GM12801 (cell line): ENCODE results near the gene CDCA3.

Experiments used
- TF ChIP-seq, protein P1 (sequence below): IDR thresholded peaks from one replicate; pipeline ENCODE4 v1.5.1; 2011; ENCODE audit warnings: control low read depth; ENCODE audit not compliant: insufficient read length; ENCODE audit errors: extremely low read depth

The CDCA3 gene

GRCh38 chr12:6832125-6832524 lies 19.0 kb downstream of the CDCA3 start:
- TF ChIP-seq, protein P1, sequence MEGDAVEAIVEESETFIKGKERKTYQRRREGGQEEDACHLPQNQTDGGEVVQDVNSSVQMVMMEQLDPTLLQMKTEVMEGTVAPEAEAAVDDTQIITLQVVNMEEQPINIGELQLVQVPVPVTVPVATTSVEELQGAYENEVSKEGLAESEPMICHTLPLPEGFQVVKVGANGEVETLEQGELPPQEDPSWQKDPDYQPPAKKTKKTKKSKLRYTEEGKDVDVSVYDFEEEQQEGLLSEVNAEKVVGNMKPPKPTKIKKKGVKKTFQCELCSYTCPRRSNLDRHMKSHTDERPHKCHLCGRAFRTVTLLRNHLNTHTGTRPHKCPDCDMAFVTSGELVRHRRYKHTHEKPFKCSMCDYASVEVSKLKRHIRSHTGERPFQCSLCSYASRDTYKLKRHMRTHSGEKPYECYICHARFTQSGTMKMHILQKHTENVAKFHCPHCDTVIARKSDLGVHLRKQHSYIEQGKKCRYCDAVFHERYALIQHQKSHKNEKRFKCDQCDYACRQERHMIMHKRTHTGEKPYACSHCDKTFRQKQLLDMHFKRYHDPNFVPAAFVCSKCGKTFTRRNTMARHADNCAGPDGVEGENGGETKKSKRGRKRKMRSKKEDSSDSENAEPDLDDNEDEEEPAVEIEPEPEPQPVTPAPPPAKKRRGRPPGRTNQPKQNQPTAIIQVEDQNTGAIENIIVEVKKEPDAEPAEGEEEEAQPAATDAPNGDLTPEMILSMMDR = no peak

GRCh38 chr12:6831450-6831995 lies 19.6 kb downstream of the CDCA3 start:
- TF ChIP-seq, protein P1 = no peak

DNA sequence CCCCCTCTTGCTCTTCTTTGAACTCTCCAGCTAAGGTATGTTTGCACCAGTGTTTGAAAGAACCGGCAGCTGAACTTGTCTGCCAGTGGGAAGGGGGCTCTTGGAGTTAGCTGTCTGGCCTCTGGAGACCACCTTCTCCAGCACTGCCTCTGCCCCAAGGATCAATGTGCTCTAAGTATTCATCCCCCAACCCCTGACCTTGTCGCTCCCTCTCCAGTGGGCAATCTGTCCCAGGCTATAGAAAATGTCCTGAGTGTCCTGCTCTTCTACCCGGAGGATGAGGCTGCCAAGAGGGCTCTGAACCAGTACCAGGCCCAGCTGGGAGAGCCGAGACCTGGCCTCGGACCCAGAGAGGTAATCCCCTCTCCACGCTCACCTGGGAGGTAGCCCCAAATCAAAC lies 20.1 kb downstream of the CDCA3 start:
- TF ChIP-seq, protein P1 = no peak

DNA sequence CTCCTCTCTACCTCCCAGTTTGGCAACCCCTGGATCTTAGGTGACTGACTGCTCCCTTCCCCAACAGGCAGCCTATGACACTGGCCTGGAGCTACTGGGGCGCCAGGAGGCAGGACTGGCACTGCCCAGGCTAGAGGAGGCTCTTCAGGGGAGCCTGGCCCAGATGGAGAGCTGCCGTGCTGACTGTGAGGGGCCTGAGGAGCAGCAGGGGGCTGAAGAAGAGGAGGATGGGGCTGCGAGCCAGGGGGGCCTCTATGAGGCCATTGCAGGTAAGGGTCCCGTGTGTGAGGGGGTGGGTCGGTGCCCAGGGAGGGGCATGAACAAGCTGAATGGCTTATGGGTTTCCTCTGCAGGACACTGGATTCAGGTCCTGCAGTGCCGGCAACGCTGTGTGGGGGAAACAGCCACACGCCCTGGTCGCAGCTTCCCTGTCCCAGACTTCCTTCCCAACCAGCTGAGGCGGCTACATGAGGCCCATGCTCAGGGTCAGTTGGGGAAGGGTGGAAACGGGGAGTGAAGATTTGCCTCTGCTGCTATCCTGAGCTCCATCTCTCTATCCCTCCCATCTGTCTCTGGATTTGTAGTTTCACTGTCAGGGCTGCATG lies 20.7 kb downstream of the CDCA3 start:
- TF ChIP-seq, protein P1 = no peak

DNA sequence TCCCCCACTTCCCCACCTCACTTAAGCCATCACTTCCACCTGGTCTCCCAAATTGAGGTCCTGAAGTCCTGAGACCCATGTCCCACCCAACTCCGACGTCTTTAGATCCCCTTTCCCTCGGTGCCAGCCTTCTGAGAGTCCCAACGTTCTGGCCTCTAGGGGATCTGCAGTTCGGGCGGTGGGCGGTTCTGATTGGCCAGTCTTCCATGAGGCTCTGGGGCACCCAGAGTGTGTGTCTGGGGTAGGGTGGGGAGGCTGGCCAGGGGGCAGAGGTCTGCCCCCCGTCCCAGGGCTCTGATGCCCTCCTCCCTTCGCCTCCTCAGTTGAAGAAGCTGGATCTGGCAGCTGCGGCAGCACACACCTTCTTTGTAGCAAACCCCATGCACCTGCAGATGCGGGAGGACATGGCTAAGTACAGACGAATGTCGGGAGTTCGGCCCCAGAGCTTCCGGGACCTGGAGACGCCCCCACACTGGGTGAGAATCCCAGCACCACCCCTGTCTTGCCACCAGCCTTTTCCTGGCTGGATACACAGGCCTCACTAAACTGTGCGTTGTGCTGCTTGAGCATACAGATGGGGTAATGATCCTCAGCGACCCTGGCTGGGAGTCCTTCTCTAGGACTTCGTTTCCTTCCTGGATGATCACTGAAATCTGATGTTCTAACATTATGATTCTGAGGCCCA lies 21.4 kb downstream of the CDCA3 start:
- TF ChIP-seq, protein P1 = no peak

DNA sequence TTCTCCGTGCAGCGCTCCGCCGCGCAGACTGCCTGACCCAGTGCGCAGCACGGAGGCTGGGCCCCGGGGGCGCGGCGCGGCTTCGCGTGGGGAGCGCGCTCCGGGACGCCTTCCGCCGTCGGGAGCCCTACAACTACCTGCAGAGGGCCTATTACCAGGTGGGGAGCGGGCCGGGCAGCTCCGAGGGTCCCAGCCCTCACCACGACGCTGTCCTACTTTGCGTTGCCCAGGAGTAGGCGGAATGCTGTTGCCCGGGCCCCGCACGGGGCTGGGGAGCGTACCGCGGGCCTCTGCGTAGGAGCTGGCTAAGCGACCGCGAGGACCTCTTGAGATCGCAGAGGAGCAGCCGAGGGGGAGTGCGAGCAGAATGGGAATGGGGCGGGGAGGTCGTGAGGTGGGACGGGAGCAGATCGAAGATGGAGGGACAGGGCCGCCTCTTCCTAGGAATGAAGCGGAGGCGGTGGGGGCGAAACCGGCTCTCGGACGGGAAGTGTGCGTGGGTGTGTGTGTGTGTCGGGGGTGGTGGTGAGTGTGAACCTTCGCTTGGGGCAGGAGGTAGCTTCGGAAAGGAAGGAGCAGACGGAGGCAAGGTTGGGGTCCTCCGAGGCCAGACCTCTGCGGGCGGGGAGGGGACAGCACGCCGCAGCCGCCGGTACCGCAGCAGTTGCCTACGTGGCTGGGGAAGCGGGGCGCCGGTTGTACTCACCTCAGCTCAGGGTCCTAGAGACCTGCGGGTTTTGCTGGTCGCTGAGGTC lies 22.1 kb downstream of the CDCA3 start:
- TF ChIP-seq, protein P1 = no peak

DNA sequence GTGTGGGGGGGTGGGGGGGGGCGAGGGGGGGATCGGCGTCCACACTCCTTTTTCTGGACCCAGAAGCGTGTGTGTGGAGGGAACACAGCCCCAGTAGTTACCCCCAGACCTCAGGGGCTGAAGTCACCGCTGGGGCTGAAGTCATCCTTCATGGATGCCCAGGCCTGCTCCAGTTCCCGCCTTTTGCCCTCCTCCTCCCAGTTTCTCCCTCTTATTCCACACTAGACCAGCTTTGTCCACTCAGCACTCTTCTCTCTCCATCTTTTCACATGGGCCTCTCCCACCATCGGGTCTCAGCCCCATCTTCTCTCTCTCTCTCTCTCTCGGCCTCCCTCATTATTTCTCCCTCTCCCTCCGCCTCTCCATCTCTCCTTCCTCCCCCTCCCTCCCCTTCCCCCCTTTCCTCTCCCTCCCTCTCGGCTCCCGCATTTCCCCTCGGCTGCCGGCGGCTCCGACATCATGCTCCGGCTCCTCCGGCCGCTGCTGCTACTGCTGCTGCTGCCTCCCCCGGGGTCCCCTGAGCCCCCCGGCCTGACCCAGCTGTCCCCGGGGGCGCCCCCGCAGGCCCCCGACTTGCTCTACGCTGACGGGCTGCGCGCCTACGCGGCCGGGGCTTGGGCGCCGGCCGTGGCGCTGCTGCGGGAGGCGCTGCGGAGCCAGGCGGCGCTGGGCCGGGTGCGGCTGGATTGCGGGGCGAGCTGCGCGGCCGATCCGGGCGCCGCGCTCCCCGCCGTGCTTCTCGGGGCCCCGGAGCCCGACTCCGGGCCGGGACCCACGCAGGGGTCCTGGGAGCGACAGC lies 22.9 kb downstream of the CDCA3 start, which contains the start of gene P3H3:
Gene P3H3 (plus strand): TSS at position 426 of the 799 bp plus-strand sequence. CDS start 34 bp downstream, at position 460.
- TF ChIP-seq, protein P1 = no peak
